Measurements from ENCODE around the gene LINGO1. TPM values are rescaled to one million over a fixed set of nuclear protein-coding genes. Genes with fewer than 3 reads are reported as not detected.

LINGO1 gene
- total RNA-seq, 2 donors from 2014 or later = 7.9 to 19.7 TPM

DNA sequence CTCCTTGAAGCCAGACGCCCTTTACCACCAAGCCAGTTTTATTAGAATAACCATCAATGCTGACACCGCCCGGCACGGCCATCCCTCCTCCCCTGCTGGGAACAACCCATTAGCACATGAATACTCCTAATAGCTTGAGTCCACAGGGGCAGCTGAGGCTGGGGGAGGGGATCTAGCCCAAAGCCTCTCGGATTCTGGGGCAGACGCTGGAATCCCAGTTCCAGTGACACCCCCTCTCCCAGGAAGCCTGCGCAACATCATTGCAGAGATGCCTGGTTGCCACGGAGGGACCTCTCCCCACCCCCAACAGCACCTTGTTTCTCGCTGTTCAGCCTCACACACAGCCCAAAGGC lies 1.2 kb upstream of the LINGO1 start:
- H3K27me3 Mint-ChIP-seq (ENCODE audit: insufficient read depth) = peaks cover 43% of the 10 kb centered on the region
- H3K36me3 ChIP-seq (ENCODE audit: control insufficient read depth, insufficient read depth, low read length) = no peaks in the 10 kb centered on the region
- H3K4me1 ChIP-seq (ENCODE audit: control insufficient read depth, insufficient read depth, low read length) = peaks cover 6% of the 10 kb centered on the region
- H3K27me3 ChIP-seq (ENCODE audit: control insufficient read depth, insufficient read depth, low read length, poor library complexity, severe bottlenecking) = peaks cover 51% of the 10 kb centered on the region
- peak overlapping the region; percentile 57 for H3K4me3 Mint-ChIP-seq
- no peak overlapping the region for H3K9ac ChIP-seq (ENCODE audit: extremely low read depth, low read length, poor library complexity, severe bottlenecking)
- H3K9me3 Mint-ChIP-seq = no peaks in the 10 kb centered on the region
- no peaks in the 10 kb centered on the region for H3K9me3 ChIP-seq (ENCODE audit: control insufficient read depth, low read length)
- no peak overlapping the region for H3K4me3 ChIP-seq (ENCODE audit: low read length)
- peak; percentile 94 for DNase-seq
- peak overlapping the region; percentile 88 for H3K27ac Mint-ChIP-seq
- no peak overlapping the region for H3K27ac ChIP-seq (ENCODE audit: low read depth, low read length)
- H3K36me3 Mint-ChIP-seq (ENCODE audit: low read depth) = no peaks in the 10 kb centered on the region
- TF ChIP-seq, protein P1, sequence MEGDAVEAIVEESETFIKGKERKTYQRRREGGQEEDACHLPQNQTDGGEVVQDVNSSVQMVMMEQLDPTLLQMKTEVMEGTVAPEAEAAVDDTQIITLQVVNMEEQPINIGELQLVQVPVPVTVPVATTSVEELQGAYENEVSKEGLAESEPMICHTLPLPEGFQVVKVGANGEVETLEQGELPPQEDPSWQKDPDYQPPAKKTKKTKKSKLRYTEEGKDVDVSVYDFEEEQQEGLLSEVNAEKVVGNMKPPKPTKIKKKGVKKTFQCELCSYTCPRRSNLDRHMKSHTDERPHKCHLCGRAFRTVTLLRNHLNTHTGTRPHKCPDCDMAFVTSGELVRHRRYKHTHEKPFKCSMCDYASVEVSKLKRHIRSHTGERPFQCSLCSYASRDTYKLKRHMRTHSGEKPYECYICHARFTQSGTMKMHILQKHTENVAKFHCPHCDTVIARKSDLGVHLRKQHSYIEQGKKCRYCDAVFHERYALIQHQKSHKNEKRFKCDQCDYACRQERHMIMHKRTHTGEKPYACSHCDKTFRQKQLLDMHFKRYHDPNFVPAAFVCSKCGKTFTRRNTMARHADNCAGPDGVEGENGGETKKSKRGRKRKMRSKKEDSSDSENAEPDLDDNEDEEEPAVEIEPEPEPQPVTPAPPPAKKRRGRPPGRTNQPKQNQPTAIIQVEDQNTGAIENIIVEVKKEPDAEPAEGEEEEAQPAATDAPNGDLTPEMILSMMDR (conservative IDR thresholded peaks at IDR 0.05) = no peak
- WGBS, 2 experiments (ENCODE audit: insufficient coverage in 1 of 2, insufficient read length in 1 of 2) = 0 to 10% methylated on average over 2 to 9 of the region's 9 CpGs
- peaks cover 38% of the 10 kb centered on the region for H3K4me1 Mint-ChIP-seq

DNA sequence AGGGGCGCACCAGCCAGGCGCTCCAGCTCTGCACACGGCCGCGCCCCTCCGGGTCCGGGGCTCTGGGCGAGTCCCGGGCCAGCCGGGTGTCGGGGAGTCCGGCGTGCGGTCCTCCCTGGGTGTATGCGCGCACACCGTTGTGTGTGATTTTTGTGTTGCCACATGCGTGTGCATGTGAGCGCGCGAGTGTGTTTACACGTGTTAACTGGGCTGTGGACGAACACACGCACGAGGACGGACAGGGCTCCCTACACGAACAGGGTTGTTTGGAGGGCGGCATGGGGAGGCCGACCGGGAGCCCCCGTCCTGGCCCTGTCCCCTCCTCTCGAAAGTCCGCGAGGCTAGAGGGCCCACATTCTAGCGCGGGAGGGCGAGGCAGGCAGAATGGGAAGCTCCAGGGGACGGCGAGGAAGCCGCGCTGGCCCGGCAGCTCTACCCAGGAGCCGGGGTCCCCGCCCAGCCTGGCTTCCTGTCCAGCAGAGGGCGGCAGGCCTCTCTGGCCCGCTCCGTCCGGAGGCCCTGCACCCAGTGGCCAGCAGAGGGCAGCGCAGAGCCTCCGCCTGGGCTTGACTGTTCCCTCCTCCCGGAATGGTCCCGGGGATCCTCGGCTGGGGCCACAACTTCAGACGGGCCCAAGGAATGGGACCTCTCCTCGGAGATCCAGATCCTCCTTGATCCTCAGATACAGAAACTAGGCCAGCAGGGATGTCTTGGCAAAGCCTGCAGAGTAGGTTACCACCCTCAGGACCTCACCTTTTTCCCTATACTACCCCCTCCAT lies 611 bp upstream of the LINGO1 start:
- peak overlapping the region; percentile 88 for H3K27ac Mint-ChIP-seq
- H3K9ac ChIP-seq (ENCODE audit: extremely low read depth, low read length, poor library complexity, severe bottlenecking) = no peak overlapping the region
- peaks cover 43% of the 10 kb centered on the region for H3K27me3 Mint-ChIP-seq (ENCODE audit: insufficient read depth)

DNA sequence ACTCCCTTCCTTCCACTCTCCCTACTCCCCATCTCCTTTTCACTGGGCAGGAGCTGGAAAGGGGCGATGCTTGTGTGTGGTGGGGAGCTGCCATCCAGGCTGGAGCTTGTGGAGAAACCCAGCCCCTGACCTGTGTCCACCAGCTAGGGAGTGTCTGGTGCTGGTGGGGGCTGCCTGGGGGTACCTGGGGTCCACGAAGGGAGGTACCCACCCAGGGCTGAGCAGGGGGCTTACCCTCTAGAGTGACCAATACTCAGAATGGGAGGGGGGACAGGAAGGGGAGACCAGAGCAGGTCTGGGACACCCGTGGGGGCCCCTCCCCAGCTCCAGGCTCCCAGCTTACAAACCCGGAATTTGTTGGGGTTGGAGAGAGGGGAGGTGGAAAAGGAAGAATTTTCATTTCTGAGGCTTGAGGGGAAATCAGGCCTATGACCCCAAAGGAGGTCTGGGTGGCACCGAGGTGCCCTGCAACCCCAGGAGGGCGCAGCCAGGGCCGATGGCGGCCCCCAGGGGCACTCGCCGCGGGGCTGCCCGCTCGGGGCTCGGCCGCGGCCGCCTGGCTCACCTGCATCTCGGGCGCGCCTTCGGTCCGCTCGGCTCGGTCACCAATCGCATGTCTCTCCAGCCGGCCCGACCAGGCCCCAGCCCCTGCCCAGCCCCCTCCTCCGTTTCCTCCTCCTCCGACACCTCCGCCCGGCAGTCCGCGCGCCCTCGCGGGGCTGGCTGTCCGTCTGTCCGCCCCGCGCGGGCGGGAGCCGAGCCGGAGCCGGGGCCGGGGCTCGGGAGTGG lies 773 bp downstream of the LINGO1 start:
- Mint-ChIP-seq H3K27ac (no peak overlapping the region), H3K27me3 (ENCODE audit: insufficient read depth) (peaks cover 39% of the 10 kb centered on the region), H3K4me1 (peaks cover 44% of the 10 kb centered on the region), H3K4me3 (peak overlapping the region; percentile 57), H3K36me3 (ENCODE audit: low read depth) (no peaks in the 10 kb centered on the region), H3K9me3 (no peaks in the 10 kb centered on the region)
- H3K27ac ChIP-seq (ENCODE audit: low read depth, low read length) = peak overlapping the region; percentile 84
- peak; percentile 88 for DNase-seq
- peak overlapping the region; percentile 64 for H3K4me3 ChIP-seq (ENCODE audit: low read length)
- no peaks in the 10 kb centered on the region for H3K36me3 ChIP-seq (ENCODE audit: control insufficient read depth, insufficient read depth, low read length)
- TF ChIP-seq, protein P1 (conservative IDR thresholded peaks at IDR 0.05) = no peak
- no peak overlapping the region for H3K9ac ChIP-seq (ENCODE audit: extremely low read depth, low read length, poor library complexity, severe bottlenecking)
- H3K27me3 ChIP-seq (ENCODE audit: control insufficient read depth, insufficient read depth, low read length, poor library complexity, severe bottlenecking) = peaks cover 51% of the 10 kb centered on the region
- H3K4me1 ChIP-seq (ENCODE audit: control insufficient read depth, insufficient read depth, low read length) = peaks cover 6% of the 10 kb centered on the region
- WGBS, 2 experiments (ENCODE audit: insufficient coverage in 1 of 2, insufficient read length in 1 of 2) = 0 to 2% methylated on average over 1 to 44 of the region's 47 CpGs
- no peaks in the 10 kb centered on the region for H3K9me3 ChIP-seq (ENCODE audit: control insufficient read depth, low read length)

More for the DNA sequence above, 611 bp upstream of the LINGO1 start:
- Histone ChIP-seq H3K4me3 (ENCODE audit: low read length) (peak overlapping the region; percentile 79), H3K4me1 (ENCODE audit: control insufficient read depth, insufficient read depth, low read length) (peaks cover 6% of the 10 kb centered on the region), H3K27me3 (ENCODE audit: control insufficient read depth, insufficient read depth, low read length, poor library complexity, severe bottlenecking) (peaks cover 51% of the 10 kb centered on the region), H3K36me3 (ENCODE audit: control insufficient read depth, insufficient read depth, low read length) (no peaks in the 10 kb centered on the region), H3K9me3 (ENCODE audit: control insufficient read depth, low read length) (no peaks in the 10 kb centered on the region), H3K27ac (ENCODE audit: low read depth, low read length) (no peak overlapping the region)
- 1% methylated on average over 19 to 55 of the region's 55 CpGs for WGBS, 2 experiments (ENCODE audit: insufficient coverage in 1 of 2, insufficient read length in 1 of 2)
- Mint-ChIP-seq H3K4me3 (peak overlapping the region; percentile 57), H3K36me3 (ENCODE audit: low read depth) (no peaks in the 10 kb centered on the region), H3K9me3 (no peaks in the 10 kb centered on the region), H3K4me1 (peaks cover 43% of the 10 kb centered on the region)
- peak; percentile 99 for DNase-seq
- TF ChIP-seq, protein P1 (conservative IDR thresholded peaks at IDR 0.05) = peak; percentile 100

Data from endodermal cell (in vitro differentiated cells).